Loucy (cell line): ENCODE data around the gene B3GAT1.

ENCODE experiments used
- EZH2phosphoT487 ChIP-seq: fragments of 200-600 bp; IDR thresholded peaks from 2 replicates; pipeline ENCODE4 v1.6.1; 2018; ENCODE audit warnings: antibody characterized with exemption, mild to moderate bottlenecking, moderate library complexity, borderline replicate concordance
- TF ChIP-seq, protein P1 (sequence below): fragments of 200-600 bp; sonication (generic); conservative IDR thresholded peaks from 2 replicates; pipeline ENCODE4 v1.5.1; 2014; ENCODE audit warnings: mild to moderate bottlenecking, antibody characterized with exemption, low read length

DNA sequence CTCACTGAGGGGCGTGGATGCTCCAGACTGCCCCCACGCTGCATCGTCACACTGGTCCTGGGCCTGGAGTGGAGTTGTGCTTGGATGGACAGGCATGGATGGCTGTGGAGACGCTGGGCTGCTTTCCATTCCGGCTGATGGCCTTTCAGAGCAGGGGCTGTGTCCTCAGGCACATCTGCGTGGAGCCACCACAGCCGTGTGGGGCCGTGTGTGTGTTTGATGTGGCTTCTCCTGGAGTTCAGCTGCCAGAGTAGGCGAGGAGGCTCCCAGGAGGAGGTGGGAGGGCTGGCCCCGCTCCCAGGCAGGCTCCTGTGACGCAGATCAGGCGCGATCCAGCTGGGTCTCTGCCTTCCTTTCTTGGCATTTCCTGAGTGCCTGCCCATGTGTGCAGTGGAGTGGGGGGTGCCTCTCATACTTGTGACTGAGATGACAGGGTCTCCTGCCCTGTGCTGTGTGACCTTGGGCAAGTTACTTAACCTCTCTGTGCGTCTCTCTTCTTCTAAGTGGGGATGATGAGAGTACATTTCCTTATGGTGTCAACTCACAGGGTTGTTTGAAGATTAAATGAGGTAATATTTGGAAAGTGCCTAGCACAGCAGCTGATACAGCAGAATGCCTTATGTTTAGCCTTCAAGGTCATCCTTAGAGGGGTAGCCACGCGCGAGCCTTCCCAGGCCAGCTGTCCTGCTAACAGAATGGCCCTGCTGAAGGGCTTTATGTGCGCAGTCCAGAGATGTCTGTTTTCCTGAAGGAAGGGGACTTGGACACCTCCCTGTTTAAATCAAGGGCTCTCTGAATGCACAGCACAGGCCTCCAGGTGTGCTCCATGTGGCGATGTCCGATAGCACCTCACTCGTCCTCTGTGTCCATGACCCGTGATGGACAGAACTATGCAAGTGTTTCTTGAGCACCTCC lies 46.8 kb downstream of the B3GAT1 start:
- TF ChIP-seq, protein P1, sequence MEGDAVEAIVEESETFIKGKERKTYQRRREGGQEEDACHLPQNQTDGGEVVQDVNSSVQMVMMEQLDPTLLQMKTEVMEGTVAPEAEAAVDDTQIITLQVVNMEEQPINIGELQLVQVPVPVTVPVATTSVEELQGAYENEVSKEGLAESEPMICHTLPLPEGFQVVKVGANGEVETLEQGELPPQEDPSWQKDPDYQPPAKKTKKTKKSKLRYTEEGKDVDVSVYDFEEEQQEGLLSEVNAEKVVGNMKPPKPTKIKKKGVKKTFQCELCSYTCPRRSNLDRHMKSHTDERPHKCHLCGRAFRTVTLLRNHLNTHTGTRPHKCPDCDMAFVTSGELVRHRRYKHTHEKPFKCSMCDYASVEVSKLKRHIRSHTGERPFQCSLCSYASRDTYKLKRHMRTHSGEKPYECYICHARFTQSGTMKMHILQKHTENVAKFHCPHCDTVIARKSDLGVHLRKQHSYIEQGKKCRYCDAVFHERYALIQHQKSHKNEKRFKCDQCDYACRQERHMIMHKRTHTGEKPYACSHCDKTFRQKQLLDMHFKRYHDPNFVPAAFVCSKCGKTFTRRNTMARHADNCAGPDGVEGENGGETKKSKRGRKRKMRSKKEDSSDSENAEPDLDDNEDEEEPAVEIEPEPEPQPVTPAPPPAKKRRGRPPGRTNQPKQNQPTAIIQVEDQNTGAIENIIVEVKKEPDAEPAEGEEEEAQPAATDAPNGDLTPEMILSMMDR = no peak
- TF ChIP-seq EZH2phosphoT487 = no peak
